ENCODE measurements around the gene EDN2. TPM values are rescaled to one million over a fixed set of nuclear protein-coding genes. Genes with fewer than 3 reads are reported as not detected.
A peak's percentile ranks its signal among the peaks of the same experiment; 100 is the strongest.

EDN2 gene
- total RNA-seq, 1 donor from 2014 or later = 0.47 TPM

DNA sequence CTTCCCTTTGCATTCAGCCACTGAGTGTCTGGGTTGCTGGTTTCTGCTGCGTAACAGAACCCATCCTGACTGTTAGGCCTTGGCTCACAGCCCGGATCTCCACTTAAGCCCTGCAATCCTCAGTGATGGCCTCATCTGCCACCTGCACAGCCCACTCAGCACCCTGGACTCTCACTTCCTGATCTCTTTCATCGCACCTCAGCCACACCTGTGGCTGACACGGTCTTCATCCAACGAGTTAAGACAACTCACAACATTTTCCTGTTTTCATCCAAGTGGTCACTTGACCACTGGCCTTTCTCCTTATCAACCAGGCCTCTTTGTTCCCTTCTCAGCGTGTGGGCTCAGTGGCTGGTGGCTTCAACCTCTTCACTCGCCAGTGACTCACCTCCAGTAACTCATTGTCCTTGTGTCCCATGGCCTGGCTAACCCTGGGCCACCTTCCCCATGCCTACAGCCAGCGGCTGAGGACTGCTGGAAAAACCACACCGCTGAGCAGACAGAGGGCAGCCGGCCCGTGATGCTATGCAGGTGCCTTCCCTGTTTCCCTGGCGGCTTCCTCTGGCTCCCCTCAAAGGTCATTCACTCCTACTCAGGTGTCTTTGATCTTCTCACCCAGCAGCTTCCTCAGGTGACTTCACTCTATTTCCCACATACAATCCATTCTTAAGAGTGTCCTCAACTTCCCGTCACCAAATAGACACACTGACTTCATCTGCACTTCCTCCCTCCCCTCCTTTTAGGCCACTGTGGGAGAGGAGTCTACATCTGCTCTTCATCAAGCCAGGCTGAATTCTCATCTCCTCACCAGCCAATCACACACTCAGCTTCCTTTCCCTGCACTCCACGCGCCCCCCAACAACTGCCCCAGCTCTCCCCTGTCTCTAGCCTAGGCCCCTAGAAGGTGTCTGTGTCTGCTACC is 19.9 kb upstream of the EDN2 start:
- no peaks in the 10 kb centered on the region for H3K36me3 ChIP-seq
- H3K4me1 ChIP-seq = peaks cover 48% of the 10 kb centered on the region
- no peak overlapping the region for H3K27ac ChIP-seq (replicated peaks)
- intact Hi-C loops (cut with micrococcal nuclease) = no loop called here
- TF ChIP-seq CTCF (IDR thresholded peaks at IDR 0.05; ENCODE audit: borderline replicate concordance) = no peak
- H3K27me3 ChIP-seq (ENCODE audit: low read depth) = no peaks in the 10 kb centered on the region
- no peak overlapping the region for H3K4me3 ChIP-seq
- no peaks in the 10 kb centered on the region for H3K9me3 ChIP-seq (replicated peaks)
- no peak for DNase-seq

GRCh38 chr1:41503538-41504113 is 19.1 kb upstream of the EDN2 start:
- DNase-seq = no peak
- intact Hi-C loops (cut with micrococcal nuclease) = no loop called here
- no peaks in the 10 kb centered on the region for H3K9me3 ChIP-seq (replicated peaks)
- peak overlapping the region; percentile 60 for H3K27ac ChIP-seq (replicated peaks)
- TF ChIP-seq CTCF (IDR thresholded peaks at IDR 0.05; ENCODE audit: borderline replicate concordance) = no peak
- H3K27me3 ChIP-seq (ENCODE audit: low read depth) = no peaks in the 10 kb centered on the region
- H3K4me1 ChIP-seq = peaks cover 56% of the 10 kb centered on the region
- no peak overlapping the region for H3K4me3 ChIP-seq
- no peaks in the 10 kb centered on the region for H3K36me3 ChIP-seq

DNA sequence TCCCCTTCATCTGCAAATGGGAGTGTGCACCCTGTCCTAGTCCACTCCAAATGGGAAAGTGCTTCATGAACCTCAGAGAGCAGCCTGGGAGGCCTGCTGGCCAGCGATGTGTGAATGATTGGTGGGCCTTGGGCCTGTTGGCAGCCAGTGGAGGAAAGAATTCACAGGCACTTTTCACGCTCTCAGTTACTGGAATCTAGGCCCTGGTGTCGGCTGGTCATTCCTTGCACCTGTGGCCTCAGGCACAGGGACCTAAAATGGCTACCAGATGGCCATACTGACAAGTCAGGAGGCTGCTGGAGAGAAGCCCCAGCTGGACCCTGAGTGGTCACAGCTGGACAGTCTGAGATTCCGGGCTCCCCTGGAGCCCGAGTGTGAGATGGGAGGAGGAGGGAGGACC is 18.4 kb upstream of the EDN2 start:
- peak overlapping the region; percentile 60 for H3K27ac ChIP-seq (replicated peaks)
- no peak overlapping the region for H3K4me3 ChIP-seq
- TF ChIP-seq CTCF (IDR thresholded peaks at IDR 0.05; ENCODE audit: borderline replicate concordance) = no peak
- no peak for DNase-seq
- intact Hi-C loops (cut with micrococcal nuclease) = no loop called here
- no peaks in the 10 kb centered on the region for H3K9me3 ChIP-seq (replicated peaks)
- H3K27me3 ChIP-seq (ENCODE audit: low read depth) = no peaks in the 10 kb centered on the region
- no peaks in the 10 kb centered on the region for H3K36me3 ChIP-seq
- H3K4me1 ChIP-seq = peaks cover 63% of the 10 kb centered on the region

DNA sequence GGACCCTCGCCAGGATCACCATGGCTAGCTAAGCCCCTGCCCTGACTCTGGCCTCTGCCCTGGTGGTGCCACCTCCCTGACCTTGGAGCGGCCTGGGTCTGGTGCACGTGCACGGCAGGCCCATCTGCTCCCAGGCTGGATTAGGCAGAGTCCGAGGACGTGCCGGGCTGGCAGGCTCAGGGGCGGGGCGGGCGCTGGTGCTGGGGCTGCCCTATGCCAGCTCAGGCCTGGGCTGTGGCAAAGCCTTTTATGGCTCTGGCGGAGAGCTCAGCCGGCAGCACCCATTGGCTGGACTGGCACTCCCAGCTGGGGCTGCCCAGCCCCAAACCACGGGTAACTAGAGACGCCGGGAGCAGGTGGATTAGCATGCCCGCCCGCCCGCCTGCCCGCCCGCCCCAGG is 17.1 kb upstream of the EDN2 start:
- Histone ChIP-seq H3K4me3 (no peak overlapping the region), H3K27ac (replicated peaks) (no peak overlapping the region), H3K27me3 (ENCODE audit: low read depth) (no peaks in the 10 kb centered on the region), H3K4me1 (peaks cover 76% of the 10 kb centered on the region), H3K36me3 (no peaks in the 10 kb centered on the region), H3K9me3 (replicated peaks) (no peaks in the 10 kb centered on the region)
- intact Hi-C loops (cut with micrococcal nuclease) = no loop called here
- no peak for TF ChIP-seq CTCF (IDR thresholded peaks at IDR 0.05; ENCODE audit: borderline replicate concordance)
- DNase-seq = no peak

- no peaks in the 10 kb centered on the region for H3K27me3 ChIP-seq (ENCODE audit: low read depth)
- DNase-seq = no peak
- TF ChIP-seq CTCF (IDR thresholded peaks at IDR 0.05; ENCODE audit: borderline replicate concordance) = no peak
- no peaks in the 10 kb centered on the region for H3K9me3 ChIP-seq (replicated peaks)
- intact Hi-C loops (cut with micrococcal nuclease) = no loop called here
- H3K36me3 ChIP-seq = no peaks in the 10 kb centered on the region
- peaks cover 81% of the 10 kb centered on the region for H3K4me1 ChIP-seq
- H3K4me3 ChIP-seq = no peak overlapping the region
- peak overlapping the region; percentile 94 for H3K27ac ChIP-seq (replicated peaks)
Observed at GRCh38 chr1:41500781-41501518, 16.5 kb upstream of the EDN2 start.
